ENCODE data around the gene ATP5F1C.
"Not testable (repeated sequence)": the region's sequence is repeated elsewhere in the genome, so short reads cannot be mapped to it uniquely, and the experiment has no call there.

The ATP5F1C gene

GRCh38 chr10:7797582-7797981 lies 9.6 kb downstream of the ATP5F1C start:
- Histone ChIP-seq H3K4me2 (ENCODE audit: low read length) (peak overlapping the region; percentile 58), H3K9ac (ENCODE audit: low read depth, low read length) (peak overlapping the region; percentile 66), H3K36me3 (ENCODE audit: insufficient read depth, low read length) (peaks cover 45% of the 10 kb centered on the region), H3K4me1 (ENCODE audit: control insufficient read depth, insufficient read depth, low read length) (peaks cover 23% of the 10 kb centered on the region), H3K27me3 (ENCODE audit: control insufficient read depth, insufficient read depth, low read length) (no peaks in the 10 kb centered on the region), H3K9me3 (replicated peaks; ENCODE audit: low read length) (no peaks in the 10 kb centered on the region), H3K4me3 (ENCODE audit: low read length) (no peak overlapping the region)

- Histone ChIP-seq H3K27me3 (ENCODE audit: control insufficient read depth, insufficient read depth, low read length) (no peaks in the 10 kb centered on the region), H3K9me3 (replicated peaks; ENCODE audit: low read length) (no peaks in the 10 kb centered on the region), H3K4me1 (ENCODE audit: control insufficient read depth, insufficient read depth, low read length) (peaks cover 7% of the 10 kb centered on the region), H3K36me3 (ENCODE audit: insufficient read depth, low read length) (peaks cover 76% of the 10 kb centered on the region), H3K9ac (ENCODE audit: low read depth, low read length) (no peak overlapping the region), H3K4me3 (ENCODE audit: low read length) (no peak overlapping the region), H3K4me2 (ENCODE audit: low read length) (no peak overlapping the region)
Measured at GRCh38 chr10:7802606-7803005, 14.6 kb downstream of the ATP5F1C start.

- no peaks in the 10 kb centered on the region for H3K9me3 ChIP-seq (replicated peaks; ENCODE audit: low read length)
- H3K27me3 ChIP-seq (ENCODE audit: control insufficient read depth, insufficient read depth, low read length): no peaks in the 10 kb centered on the region
- H3K4me1 ChIP-seq (ENCODE audit: control insufficient read depth, insufficient read depth, low read length): no peaks in the 10 kb centered on the region
- no peak overlapping the region for H3K4me3 ChIP-seq (ENCODE audit: low read length)
- no peak overlapping the region for H3K9ac ChIP-seq (ENCODE audit: low read depth, low read length)
- peaks cover 81% of the 10 kb centered on the region for H3K36me3 ChIP-seq (ENCODE audit: insufficient read depth, low read length)
- H3K4me2 ChIP-seq (ENCODE audit: low read length): no peak overlapping the region
Measured at GRCh38 chr10:7804216-7804615, 16.2 kb downstream of the ATP5F1C start.

GRCh38 chr10:7804741-7805140 lies 16.8 kb downstream of the ATP5F1C start:
- H3K4me3 ChIP-seq (ENCODE audit: low read length): no peak overlapping the region
- H3K4me2 ChIP-seq (ENCODE audit: low read length): no peak overlapping the region
- no peak overlapping the region for H3K9ac ChIP-seq (ENCODE audit: low read depth, low read length)
- no peaks in the 10 kb centered on the region for H3K27me3 ChIP-seq (ENCODE audit: control insufficient read depth, insufficient read depth, low read length)
- H3K4me1 ChIP-seq (ENCODE audit: control insufficient read depth, insufficient read depth, low read length): no peaks in the 10 kb centered on the region
- peaks cover 78% of the 10 kb centered on the region for H3K36me3 ChIP-seq (ENCODE audit: insufficient read depth, low read length)
- H3K9me3 ChIP-seq (replicated peaks; ENCODE audit: low read length): no peaks in the 10 kb centered on the region

- H3K9ac ChIP-seq (ENCODE audit: low read depth, low read length): no peak overlapping the region
Measured at GRCh38 chr10:7808686-7809267, 20.8 kb downstream of the ATP5F1C start.

GRCh38 chr10:7810443-7810842 lies 22.5 kb downstream of the ATP5F1C start:
- H3K4me3 ChIP-seq (ENCODE audit: low read length): no peak overlapping the region
- no peaks in the 10 kb centered on the region for H3K4me1 ChIP-seq (ENCODE audit: control insufficient read depth, insufficient read depth, low read length)
- peaks cover 27% of the 10 kb centered on the region for H3K36me3 ChIP-seq (ENCODE audit: insufficient read depth, low read length)
- H3K9ac ChIP-seq (ENCODE audit: low read depth, low read length): no peak overlapping the region
- peaks cover 4% of the 10 kb centered on the region for H3K27me3 ChIP-seq (ENCODE audit: control insufficient read depth, insufficient read depth, low read length)
- H3K9me3 ChIP-seq (replicated peaks; ENCODE audit: low read length): no peaks in the 10 kb centered on the region
- H3K4me2 ChIP-seq (ENCODE audit: low read length): no peak overlapping the region

More at GRCh38 chr10:7808686-7809267, 20.8 kb downstream of the ATP5F1C start:
- no peak overlapping the region for H3K4me3 ChIP-seq (ENCODE audit: low read length)
- no peak overlapping the region for H3K4me2 ChIP-seq (ENCODE audit: low read length)
- no peaks in the 10 kb centered on the region for H3K4me1 ChIP-seq (ENCODE audit: control insufficient read depth, insufficient read depth, low read length)
- peaks cover 42% of the 10 kb centered on the region for H3K36me3 ChIP-seq (ENCODE audit: insufficient read depth, low read length)
- H3K27me3 ChIP-seq (ENCODE audit: control insufficient read depth, insufficient read depth, low read length): no peaks in the 10 kb centered on the region
- H3K9me3 ChIP-seq (replicated peaks; ENCODE audit: low read length): no peaks in the 10 kb centered on the region

GRCh38 chr10:7811000-7811399 lies 23.0 kb downstream of the ATP5F1C start:
- Histone ChIP-seq H3K9ac (ENCODE audit: low read depth, low read length) (no peak overlapping the region), H3K9me3 (replicated peaks; ENCODE audit: low read length) (no peaks in the 10 kb centered on the region), H3K27me3 (ENCODE audit: control insufficient read depth, insufficient read depth, low read length) (peaks cover 8% of the 10 kb centered on the region), H3K4me1 (ENCODE audit: control insufficient read depth, insufficient read depth, low read length) (no peaks in the 10 kb centered on the region), H3K36me3 (ENCODE audit: insufficient read depth, low read length) (peaks cover 27% of the 10 kb centered on the region), H3K4me3 (ENCODE audit: low read length) (no peak overlapping the region), H3K4me2 (ENCODE audit: low read length) (no peak overlapping the region)

- not testable (repeated sequence) for H3K27me3 ChIP-seq (ENCODE audit: control insufficient read depth, insufficient read depth, low read length); H3K4me1 ChIP-seq (ENCODE audit: control insufficient read depth, insufficient read depth, low read length); H3K9me3 ChIP-seq (replicated peaks; ENCODE audit: low read length); H3K4me3 ChIP-seq (ENCODE audit: low read length); H3K4me2 ChIP-seq (ENCODE audit: low read length); H3K9ac ChIP-seq (ENCODE audit: low read depth, low read length)
- H3K36me3 ChIP-seq (ENCODE audit: insufficient read depth, low read length): peaks cover 25% of the 10 kb centered on the region
Measured at GRCh38 chr10:7811743-7812142, 23.8 kb downstream of the ATP5F1C start.

- Histone ChIP-seq H3K9ac (ENCODE audit: low read depth, low read length) (no peak overlapping the region), H3K9me3 (replicated peaks; ENCODE audit: low read length) (no peaks in the 10 kb centered on the region)
Measured at GRCh38 chr10:7813481-7813880, 25.5 kb downstream of the ATP5F1C start.

GRCh38 chr10:7817576-7817975 lies 29.6 kb downstream of the ATP5F1C start:
- H3K27me3 ChIP-seq (ENCODE audit: control insufficient read depth, insufficient read depth, low read length): peaks cover 17% of the 10 kb centered on the region
- peaks cover 4% of the 10 kb centered on the region for H3K36me3 ChIP-seq (ENCODE audit: insufficient read depth, low read length)
- peak overlapping the region; percentile 95 for H3K4me2 ChIP-seq (ENCODE audit: low read length)
- H3K4me1 ChIP-seq (ENCODE audit: control insufficient read depth, insufficient read depth, low read length): peaks cover 5% of the 10 kb centered on the region
- no peaks in the 10 kb centered on the region for H3K9me3 ChIP-seq (replicated peaks; ENCODE audit: low read length)
- no peak overlapping the region for H3K9ac ChIP-seq (ENCODE audit: low read depth, low read length)
- H3K4me3 ChIP-seq (ENCODE audit: low read length): peak overlapping the region; percentile 98

More at GRCh38 chr10:7813481-7813880, 25.5 kb downstream of the ATP5F1C start:
- no peak overlapping the region for H3K4me2 ChIP-seq (ENCODE audit: low read length)
- no peaks in the 10 kb centered on the region for H3K4me1 ChIP-seq (ENCODE audit: control insufficient read depth, insufficient read depth, low read length)
- H3K4me3 ChIP-seq (ENCODE audit: low read length): no peak overlapping the region
- H3K27me3 ChIP-seq (ENCODE audit: control insufficient read depth, insufficient read depth, low read length): peaks cover 17% of the 10 kb centered on the region
- H3K36me3 ChIP-seq (ENCODE audit: insufficient read depth, low read length): peaks cover 8% of the 10 kb centered on the region

- Histone ChIP-seq H3K27me3 (ENCODE audit: control insufficient read depth, insufficient read depth, low read length) (peaks cover 17% of the 10 kb centered on the region), H3K4me2 (ENCODE audit: low read length) (peak overlapping the region; percentile 95), H3K9ac (ENCODE audit: low read depth, low read length) (peak overlapping the region; percentile 59), H3K36me3 (ENCODE audit: insufficient read depth, low read length) (peaks cover 4% of the 10 kb centered on the region), H3K4me3 (ENCODE audit: low read length) (peak overlapping the region; percentile 98), H3K4me1 (ENCODE audit: control insufficient read depth, insufficient read depth, low read length) (peaks cover 5% of the 10 kb centered on the region), H3K9me3 (replicated peaks; ENCODE audit: low read length) (no peaks in the 10 kb centered on the region)
Measured at GRCh38 chr10:7817984-7818294, 30.0 kb downstream of the ATP5F1C start.

GRCh38 chr10:7818295-7819120 lies 30.5 kb downstream of the ATP5F1C start, which contains the start of gene TAF3:
TSS of gene TAF3 (plus strand) at chr10:7818505. CDS start at chr10:7818710, 205 bp downstream.
- Histone ChIP-seq H3K36me3 (ENCODE audit: insufficient read depth, low read length) (peaks cover 4% of the 10 kb centered on the region), H3K27me3 (ENCODE audit: control insufficient read depth, insufficient read depth, low read length) (peaks cover 17% of the 10 kb centered on the region), H3K4me1 (ENCODE audit: control insufficient read depth, insufficient read depth, low read length) (peaks cover 5% of the 10 kb centered on the region)

More at GRCh38 chr10:7818295-7819120, 30.5 kb downstream of the ATP5F1C start, which contains the start of gene TAF3:
- Histone ChIP-seq H3K9me3 (replicated peaks; ENCODE audit: low read length) (no peaks in the 10 kb centered on the region), H3K9ac (ENCODE audit: low read depth, low read length) (peak within 1 kb of the TSS; percentile 85), H3K4me2 (ENCODE audit: low read length) (peak within 1 kb of the TSS; percentile 95), H3K4me3 (ENCODE audit: low read length) (peak within 1 kb of the TSS; percentile 98)

All from skeletal muscle satellite cell (primary cell).